ENCODE results near the gene MYOZ1. TPM values are rescaled to one million over a fixed set of nuclear protein-coding genes. Genes with fewer than 3 reads are reported as not detected.
"Not testable (repeated sequence)": the region's sequence is repeated elsewhere in the genome, so short reads cannot be mapped to it uniquely, and the experiment has no call there.

Gene MYOZ1
- total and polyA plus RNA-seq, 2 of the 8 experiments (the other 6 are each of a cell fraction or from before 2014, with no cell fraction given), result 2.6 to 3.3 TPM

DNA sequence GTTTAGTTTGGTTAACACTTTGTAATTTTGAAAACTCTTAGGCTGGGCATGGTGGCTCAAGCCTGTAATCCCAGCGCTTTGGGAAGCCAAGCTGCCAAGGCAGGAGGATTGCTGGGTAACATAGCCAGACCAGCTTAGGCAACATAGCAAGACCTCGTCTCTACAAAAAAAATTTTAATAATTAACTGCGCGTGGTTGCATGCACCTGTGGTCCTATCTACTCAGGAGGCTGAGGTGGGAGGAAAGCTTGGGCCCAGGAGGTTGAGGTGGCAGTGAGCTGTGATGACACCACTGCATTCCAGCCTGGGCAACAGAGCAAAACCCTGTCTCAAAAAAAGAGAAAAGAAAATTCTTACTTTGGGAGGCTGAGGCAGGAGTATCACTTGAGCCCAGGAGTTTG, 18.2 kb downstream of the MYOZ1 start (continued):
- TF ChIP-seq, protein P1, sequence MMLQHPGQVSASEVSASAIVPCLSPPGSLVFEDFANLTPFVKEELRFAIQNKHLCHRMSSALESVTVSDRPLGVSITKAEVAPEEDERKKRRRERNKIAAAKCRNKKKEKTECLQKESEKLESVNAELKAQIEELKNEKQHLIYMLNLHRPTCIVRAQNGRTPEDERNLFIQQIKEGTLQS (IDR thresholded peaks at IDR 0.05; ENCODE audit: insufficient read depth, low read depth, low read length), result no peak

DNA sequence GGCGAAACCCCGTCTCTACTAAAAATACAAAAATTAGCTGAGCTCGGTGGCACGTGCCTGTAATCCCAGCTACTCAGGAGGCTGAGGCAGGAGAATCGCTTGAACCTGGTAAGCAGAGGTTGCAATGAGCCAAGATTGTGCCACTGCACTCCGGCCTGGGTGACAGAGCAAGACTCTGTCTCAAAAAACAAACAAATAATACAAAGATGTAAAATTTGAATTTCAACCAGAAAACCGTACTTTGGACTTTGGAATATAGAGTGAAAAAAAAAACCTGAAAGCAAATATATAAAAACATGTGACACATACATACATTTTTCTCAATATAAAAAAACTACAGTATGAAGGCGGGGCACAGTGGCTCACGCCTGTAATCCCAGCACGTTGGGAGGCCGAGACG, 20.3 kb downstream of the MYOZ1 start:
- not testable (repeated sequence) for FAIRE-seq; H3K23ac ChIP-seq (ENCODE audit: insufficient read length); DNase-seq (ENCODE audit: low read depth in 1 of 2, low spot score in 2 of 2); H3K4me3 ChIP-seq (ENCODE audit: extremely low read depth in 1 of 4, insufficient read depth in 2 of 4, low read depth in 3 of 4, low read length in 4 of 4); H2AK5ac ChIP-seq (ENCODE audit: low read depth, low read length); H2BK120ac ChIP-seq (replicated peaks; ENCODE audit: low read depth, low read length); H4K20me1 ChIP-seq (replicated peaks in 1 of 2; ENCODE audit: control insufficient read depth in 1 of 2, insufficient read depth in 2 of 2, low read length in 2 of 2); H3K4ac ChIP-seq (replicated peaks; ENCODE audit: insufficient read length, low read depth, low read length); H2BK5ac ChIP-seq (ENCODE audit: low read depth, low read length); H3K27me3 ChIP-seq (replicated peaks in 1 of 4; ENCODE audit: control insufficient read depth in 3 of 4, extremely low read depth in 1 of 4, insufficient read depth in 3 of 4, low read length in 3 of 4); H3K14ac ChIP-seq (ENCODE audit: insufficient read length); H2BK12ac ChIP-seq (ENCODE audit: low read depth, low read length); H3K23me2 ChIP-seq (ENCODE audit: low read depth, low read length); H3K9me3 ChIP-seq (ENCODE audit: insufficient read depth in 2 of 2, low read depth in 1 of 2, low read length in 1 of 2); H3K27ac ChIP-seq (ENCODE audit: low read depth, low read length); H3K18ac ChIP-seq (ENCODE audit: extremely low read depth, low read length); H2BK15ac ChIP-seq (ENCODE audit: low read length); H2BK20ac ChIP-seq (ENCODE audit: low read length); H2AFZ ChIP-seq (ENCODE audit: low read length); H4K91ac ChIP-seq (replicated peaks; ENCODE audit: insufficient read length, low read length); H3K79me1 ChIP-seq (ENCODE audit: low read depth, low read length); H3K9ac ChIP-seq (replicated peaks in 1 of 4; ENCODE audit: extremely low read depth in 1 of 4, low read depth in 3 of 4, low read length in 3 of 4); H3K4me2 ChIP-seq (ENCODE audit: insufficient read depth in 1 of 2, low read depth in 2 of 2, low read length in 2 of 2); H3K4me1 ChIP-seq (replicated peaks in 1 of 4; ENCODE audit: control insufficient read depth in 3 of 4, insufficient read depth in 4 of 4, low read length in 3 of 4); H4K8ac ChIP-seq (ENCODE audit: extremely low read depth, insufficient read depth, low read length); H4K5ac ChIP-seq (ENCODE audit: insufficient read length, low read depth, low read length); H3K56ac ChIP-seq (replicated peaks; ENCODE audit: insufficient read length, low read depth, low read length); H3K36me3 ChIP-seq (ENCODE audit: control insufficient read depth in 2 of 4, insufficient read depth in 4 of 4, low read length in 3 of 4)
- ChIA-PET POLR2A (ENCODE audit: partially characterized antibody) (interaction anchor here (0.8 to 3.7 kb wide), 5 partner anchors 10 to 58 kb away, joined by 3 to 14 read pairs (median 4); partner anchors contain the start of gene USP54), CTCF (ENCODE audit: partially characterized antibody) (interaction anchor here (1.4 kb wide), 1 partner anchor 8 kb away, joined by 6 read pairs; no protein-coding TSS in a partner anchor)
- H3K79me2 ChIP-seq (ENCODE audit: control insufficient read depth in 1 of 2, insufficient read depth in 2 of 2, low read length in 2 of 2), result peaks cover 0 to 31% of the 10 kb centered on the region in 2 experiments; a peak in 3 of 4 replicates
- WGBS, 2 experiments (ENCODE audit: extremely low coverage in 1 of 2, insufficient coverage in 1 of 2, insufficient read length in 1 of 2, insufficient replicate concordance in 2 of 2, low coverage in 1 of 2, low lambda C conversion rate in 2 of 2, missing lambda C conversion rate in 1 of 2), result 98% methylated on average over 12 of the region's 12 CpGs; no CpG with 5 or more reads in 1 of the 2 experiments
